Loucy (cell line): ENCODE measurements around the gene BRD4.

Experiments
- EZH2phosphoT487 ChIP-seq: fragments of 200-600 bp; IDR thresholded peaks from 2 replicates; pipeline ENCODE4 v1.6.1; 2018; ENCODE audit warnings: antibody characterized with exemption, mild to moderate bottlenecking, moderate library complexity, borderline replicate concordance
- TF ChIP-seq, protein P1 (sequence below): fragments of 200-600 bp; sonication (generic); conservative IDR thresholded peaks from 2 replicates; pipeline ENCODE4 v1.5.1; 2014; ENCODE audit warnings: mild to moderate bottlenecking, antibody characterized with exemption, low read length

DNA sequence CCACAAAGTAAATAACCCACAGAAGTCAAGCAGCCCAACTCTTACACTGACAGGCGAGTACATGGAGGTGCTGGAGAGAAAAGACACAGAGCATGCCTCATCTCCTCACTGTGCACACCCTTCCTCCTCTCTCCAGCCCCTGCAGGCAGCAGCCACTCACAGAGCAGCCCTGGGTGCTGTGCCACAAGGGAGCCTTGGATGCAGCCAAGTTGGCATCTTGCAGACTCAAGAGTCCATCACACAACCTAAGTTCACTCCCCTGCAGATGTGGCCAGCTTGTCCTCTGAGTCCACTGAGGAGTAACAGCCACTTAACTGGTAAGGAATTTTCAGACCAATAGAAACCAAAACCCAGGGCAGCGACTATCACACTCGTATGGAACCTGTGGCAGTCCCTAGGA lies 47.4 kb downstream of the BRD4 start:
- TF ChIP-seq, protein P1, sequence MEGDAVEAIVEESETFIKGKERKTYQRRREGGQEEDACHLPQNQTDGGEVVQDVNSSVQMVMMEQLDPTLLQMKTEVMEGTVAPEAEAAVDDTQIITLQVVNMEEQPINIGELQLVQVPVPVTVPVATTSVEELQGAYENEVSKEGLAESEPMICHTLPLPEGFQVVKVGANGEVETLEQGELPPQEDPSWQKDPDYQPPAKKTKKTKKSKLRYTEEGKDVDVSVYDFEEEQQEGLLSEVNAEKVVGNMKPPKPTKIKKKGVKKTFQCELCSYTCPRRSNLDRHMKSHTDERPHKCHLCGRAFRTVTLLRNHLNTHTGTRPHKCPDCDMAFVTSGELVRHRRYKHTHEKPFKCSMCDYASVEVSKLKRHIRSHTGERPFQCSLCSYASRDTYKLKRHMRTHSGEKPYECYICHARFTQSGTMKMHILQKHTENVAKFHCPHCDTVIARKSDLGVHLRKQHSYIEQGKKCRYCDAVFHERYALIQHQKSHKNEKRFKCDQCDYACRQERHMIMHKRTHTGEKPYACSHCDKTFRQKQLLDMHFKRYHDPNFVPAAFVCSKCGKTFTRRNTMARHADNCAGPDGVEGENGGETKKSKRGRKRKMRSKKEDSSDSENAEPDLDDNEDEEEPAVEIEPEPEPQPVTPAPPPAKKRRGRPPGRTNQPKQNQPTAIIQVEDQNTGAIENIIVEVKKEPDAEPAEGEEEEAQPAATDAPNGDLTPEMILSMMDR: no peak
- TF ChIP-seq EZH2phosphoT487: no peak
